ENCODE measurements around the gene TTC9C. TPM values are rescaled to one million over a fixed set of nuclear protein-coding genes. Genes with fewer than 3 reads are reported as not detected.
A peak's percentile ranks its signal among the peaks of the same experiment; 100 is the strongest.
"Not testable (repeated sequence)": the region's sequence is repeated elsewhere in the genome, so short reads cannot be mapped to it uniquely, and the experiment has no call there.

TTC9C gene
- polyA plus RNA-seq, 3 donors, result 38.1 to 48.2 (median 41.8) TPM

- no peak for DNase-seq (ENCODE audit: extremely low read depth in 1 of 11, low read depth in 9 of 11, low spot score in 4 of 11)
Measured at GRCh38 chr11:62726156-62726914, 2.0 kb upstream of the TTC9C start.

GRCh38 chr11:62726915-62727164, 1.4 kb upstream of the TTC9C start:
- no peak for DNase-seq (ENCODE audit: extremely low read depth in 1 of 11, low read depth in 9 of 11, low spot score in 4 of 11)

- peak; percentile 95 to 99 (median 98) for DNase-seq (ENCODE audit: extremely low read depth in 1 of 11, low read depth in 9 of 11, low spot score in 4 of 11)
Measured at GRCh38 chr11:62727165-62727871, 968 bp upstream of the TTC9C start, which contains the start of gene HNRNPUL2. TSS of gene HNRNPUL2 (minus strand) at chr11:62727457. CDS start at chr11:62727156, 301 bp downstream.

GRCh38 chr11:62727872-62728170, 465 bp upstream of the TTC9C start:
- peak in 9 of 11 donors; percentile 90 to 98 (median 96) for DNase-seq (ENCODE audit: extremely low read depth in 1 of 11, low read depth in 9 of 11, low spot score in 4 of 11)

- DNase-seq (ENCODE audit: extremely low read depth in 1 of 11, low read depth in 9 of 11, low spot score in 4 of 11), result not testable (repeated sequence)
Measured at GRCh38 chr11:62730076-62730475, 1.8 kb downstream of the TTC9C start.

GRCh38 chr11:62732830-62733229, 4.5 kb downstream of the TTC9C start:
- DNase-seq (ENCODE audit: extremely low read depth in 1 of 11, low read depth in 9 of 11, low spot score in 4 of 11), result no peak

GRCh38 chr11:62737196-62737595, 8.9 kb downstream of the TTC9C start:
- DNase-seq (ENCODE audit: extremely low read depth in 1 of 11, low read depth in 9 of 11, low spot score in 4 of 11), result no peak

GRCh38 chr11:62747475-62748160, 19.3 kb downstream of the TTC9C start:
- no peak for DNase-seq (ENCODE audit: extremely low read depth in 1 of 11, low read depth in 9 of 11, low spot score in 4 of 11)

GRCh38 chr11:62749931-62750330, 21.6 kb downstream of the TTC9C start:
- not testable (repeated sequence) for DNase-seq (ENCODE audit: extremely low read depth in 1 of 11, low read depth in 9 of 11, low spot score in 4 of 11)

GRCh38 chr11:62752177-62752785, 24.0 kb downstream of the TTC9C start:
- no peak for DNase-seq (ENCODE audit: extremely low read depth in 1 of 11, low read depth in 9 of 11, low spot score in 4 of 11)

- no peak for DNase-seq (ENCODE audit: extremely low read depth in 1 of 11, low read depth in 9 of 11, low spot score in 4 of 11)
Measured at GRCh38 chr11:62752994-62753735, 24.9 kb downstream of the TTC9C start.

GRCh38 chr11:62753736-62754603, 25.7 kb downstream of the TTC9C start, which contains the start of gene ZBTB3:
TSS of gene ZBTB3 (minus strand) at chr11:62754160. CDS start at chr11:62753664, 496 bp downstream.
- DNase-seq (ENCODE audit: extremely low read depth in 1 of 11, low read depth in 9 of 11, low spot score in 4 of 11), result peak; percentile 92 to 100 (median 98)

- no peak for DNase-seq (ENCODE audit: extremely low read depth in 1 of 11, low read depth in 9 of 11, low spot score in 4 of 11)
Measured at GRCh38 chr11:62755086-62755615, 26.9 kb downstream of the TTC9C start.

- DNase-seq (ENCODE audit: extremely low read depth in 1 of 11, low read depth in 9 of 11, low spot score in 4 of 11), result no peak
Measured at GRCh38 chr11:62757846-62758788, 29.8 kb downstream of the TTC9C start.

- not testable (repeated sequence) for DNase-seq (ENCODE audit: extremely low read depth in 1 of 11, low read depth in 9 of 11, low spot score in 4 of 11)
Measured at GRCh38 chr11:62760867-62761227, 32.6 kb downstream of the TTC9C start.

- peak in 1 of 11 donors; percentile 34 for DNase-seq (ENCODE audit: extremely low read depth in 1 of 11, low read depth in 9 of 11, low spot score in 4 of 11)
Measured at GRCh38 chr11:62770778-62771143, 42.5 kb downstream of the TTC9C start.

Measured in renal cortex interstitium (tissue), 11 donors.